H1 (cell line): Measurements from ENCODE around the gene LY9. TPM values are rescaled to one million over a fixed set of nuclear protein-coding genes. Genes with fewer than 3 reads are reported as not detected.

ENCODE experiments used
- CTCF ChIA-PET: fragments of 300-600 bp; sonication (Branson Sonifier 250); formaldehyde crosslinking; loops from one replicate; lab custom pipeline; 2021; ENCODE audit not compliant: partially characterized antibody; lab: Charles Lee
- POLR2A ChIA-PET: fragments of 300-600 bp; sonication (Branson Sonifier 250); formaldehyde crosslinking; loops from one replicate; lab custom pipeline; 2021; ENCODE audit warnings: inconsistent platforms; ENCODE audit not compliant: partially characterized antibody; lab: Charles Lee
- DNase-seq, 2 experiments: peaks; one replicate each; pipeline versions ENCODE4 v3.0.0 to v3.0.0-alpha.2; 2010 to 2022; ENCODE audit warnings: low spot score in 2 of 2, low read depth in 1 of 2, mixed read lengths in 1 of 2
- FAIRE-seq: peaks from 2 replicates; lab custom pipeline; 2011; peaks lifted over from hg19 to GRCh38; lab: Jason Lieb, UNC
- H2AFZ ChIP-seq: 2 replicates; pipeline ENCODE4 v1.8.1; 2012; ENCODE audit warnings: low read length, inconsistent platforms
- H2AK5ac ChIP-seq: 2 replicates; pipeline ENCODE4 v1.6.1; 2013; ENCODE audit warnings: low read depth, low read length
- H2BK120ac ChIP-seq: replicated peaks from 2 replicates; pipeline ENCODE3; 2013; ENCODE audit warnings: low read depth, low read length, inconsistent platforms
- H2BK12ac ChIP-seq: 2 replicates; pipeline ENCODE4 v1.6.1; 2013; ENCODE audit warnings: low read depth, low read length
- H2BK15ac ChIP-seq: 2 replicates; pipeline ENCODE4 v1.6.1; 2013; ENCODE audit warnings: low read length
- H2BK20ac ChIP-seq: 2 replicates; pipeline ENCODE4 v1.6.1; 2013; ENCODE audit warnings: low read length
- H2BK5ac ChIP-seq: 2 replicates; pipeline ENCODE4 v1.6.1; 2013; ENCODE audit warnings: low read depth, low read length
- H3K14ac ChIP-seq: 2 replicates; pipeline ENCODE4 v1.6.1; 2013; ENCODE audit warnings: inconsistent platforms; ENCODE audit not compliant: insufficient read length
- H3K18ac ChIP-seq: 2 replicates; pipeline ENCODE4 v1.6.1; 2013; ENCODE audit warnings: low read length; ENCODE audit errors: extremely low read depth
- H3K23ac ChIP-seq: 2 replicates; pipeline ENCODE4 v1.6.1; 2013; ENCODE audit warnings: inconsistent platforms; ENCODE audit not compliant: insufficient read length
- H3K23me2 ChIP-seq: 2 replicates; pipeline ENCODE4 v1.6.1; 2013; ENCODE audit warnings: low read depth, low read length
- H3K27ac ChIP-seq: 2 replicates; pipeline ENCODE4 v1.6.1; 2011; ENCODE audit warnings: low read depth, low read length, inconsistent platforms
- H3K27me3 ChIP-seq, 4 experiments: replicated peaks in 1 of 4; 1 replicate in 1 of 4; 2 replicates in 3 of 4; pipeline versions ENCODE4 v1.6.1 to v1.8.1; 2011 to 2013; ENCODE audit warnings: low read length in 3 of 4, mild to moderate bottlenecking in 3 of 4, inconsistent platforms in 2 of 4, mixed read lengths in 2 of 4, moderate library complexity in 1 of 4; ENCODE audit not compliant: control insufficient read depth in 3 of 4, insufficient read depth in 3 of 4; ENCODE audit errors: extremely low read depth in 1 of 4
- H3K36me3 ChIP-seq, 4 experiments: 2 replicates each; pipeline versions ENCODE4 v1.6.1 to v1.8.1; 2011 to 2013; ENCODE audit warnings: mild to moderate bottlenecking in 4 of 4, low read length in 3 of 4, moderate library complexity in 2 of 4, control low read depth in 1 of 4, inconsistent platforms in 1 of 4; ENCODE audit not compliant: insufficient read depth in 4 of 4, control insufficient read depth in 2 of 4
- H3K4ac ChIP-seq: replicated peaks from 2 replicates; pipeline ENCODE3; 2013; ENCODE audit warnings: low read length, low read depth, mixed read lengths, inconsistent platforms; ENCODE audit not compliant: insufficient read length
- H3K4me1 ChIP-seq, 4 experiments: replicated peaks in 1 of 4; 1 replicate in 1 of 4; 2 replicates in 3 of 4; pipeline versions ENCODE4 v1.6.1 to v1.8.1; 2011 to 2013; ENCODE audit warnings: low read length in 3 of 4, inconsistent platforms in 2 of 4, mixed read lengths in 1 of 4; ENCODE audit not compliant: insufficient read depth in 4 of 4, control insufficient read depth in 3 of 4
- H3K4me2 ChIP-seq, 2 experiments: 2 replicates each; pipeline versions ENCODE4 v1.6.1 to v1.8.1; 2011 to 2013; ENCODE audit warnings: low read depth in 2 of 2, low read length in 2 of 2, control low read depth in 1 of 2, inconsistent platforms in 1 of 2, mild to moderate bottlenecking in 1 of 2; ENCODE audit not compliant: insufficient read depth in 1 of 2
- H3K4me3 ChIP-seq, 4 experiments: fragments of 200-600, 300-600 bp in 1 of 4; sonication (generic), shearing (Covaris generic), sonication (Bioruptor Twin) in 1 of 4; 2 replicates each; pipeline versions ENCODE4 v1.5.1 to v1.8.1; 2011 to 2016; ENCODE audit warnings: low read length in 4 of 4, low read depth in 3 of 4, control low read depth in 2 of 4, inconsistent platforms in 2 of 4, mild to moderate bottlenecking in 2 of 4, mixed read lengths in 1 of 4, moderate library complexity in 1 of 4; ENCODE audit not compliant: insufficient read depth in 2 of 4; ENCODE audit errors: extremely low read depth in 1 of 4
- H3K56ac ChIP-seq: replicated peaks from 2 replicates; pipeline ENCODE3; 2013; ENCODE audit warnings: low read depth, mild to moderate bottlenecking, mixed read lengths, low read length, inconsistent platforms; ENCODE audit not compliant: insufficient read length
- H3K79me1 ChIP-seq: 2 replicates; pipeline ENCODE4 v1.6.1; 2013; ENCODE audit warnings: low read depth, low read length, control low read depth
- H3K79me2 ChIP-seq, 2 experiments: 2 replicates each; pipeline versions ENCODE4 v1.6.1 to v1.8.1; 2012 to 2013; ENCODE audit warnings: low read length in 2 of 2, mild to moderate bottlenecking in 2 of 2, inconsistent platforms in 1 of 2; ENCODE audit not compliant: insufficient read depth in 2 of 2, control insufficient read depth in 1 of 2
- H3K9ac ChIP-seq, 4 experiments: replicated peaks in 1 of 4; 1 replicate in 1 of 4; 2 replicates in 3 of 4; pipeline versions ENCODE4 v1.6.1 to v1.8.1; 2011 to 2013; ENCODE audit warnings: low read depth in 3 of 4, low read length in 3 of 4, control low read depth in 2 of 4, mild to moderate bottlenecking in 2 of 4, moderate library complexity in 2 of 4, inconsistent platforms in 1 of 4; ENCODE audit errors: extremely low read depth in 1 of 4
- H3K9me3 ChIP-seq, 2 experiments: 2 replicates each; pipeline versions ENCODE4 v1.6.1 to v1.8.1; 2012 to 2013; ENCODE audit warnings: mild to moderate bottlenecking in 2 of 2, moderate library complexity in 2 of 2, control low read depth in 1 of 2, inconsistent platforms in 1 of 2, low read depth in 1 of 2, low read length in 1 of 2, mixed read lengths in 1 of 2; ENCODE audit not compliant: insufficient read depth in 2 of 2
- H4K20me1 ChIP-seq, 2 experiments: replicated peaks in 1 of 2; 2 replicates each; pipeline versions ENCODE3 to v1.8.1; 2011 to 2013; ENCODE audit warnings: inconsistent platforms in 2 of 2, low read length in 2 of 2, mild to moderate bottlenecking in 1 of 2; ENCODE audit not compliant: insufficient read depth in 2 of 2, control insufficient read depth in 1 of 2
- H4K5ac ChIP-seq: 2 replicates; pipeline ENCODE4 v1.6.1; 2013; ENCODE audit warnings: low read length, low read depth, mixed read lengths, inconsistent platforms; ENCODE audit not compliant: insufficient read length
- H4K8ac ChIP-seq: 2 replicates; pipeline ENCODE4 v1.8.0; 2013; ENCODE audit warnings: mild to moderate bottlenecking, moderate library complexity, low read length, inconsistent platforms; ENCODE audit not compliant: insufficient read depth; ENCODE audit errors: extremely low read depth
- H4K91ac ChIP-seq: replicated peaks from 2 replicates; pipeline ENCODE3; 2013; ENCODE audit warnings: low read length, mixed read lengths, inconsistent platforms; ENCODE audit not compliant: insufficient read length
- EGR1 ChIP-seq: IDR thresholded peaks from 2 replicates; pipeline ENCODE4 v1.6.1; 2011; ENCODE audit warnings: low read depth, low read length, borderline replicate concordance
- FOSL1 ChIP-seq: IDR thresholded peaks from 2 replicates; pipeline ENCODE4 v1.6.1; 2011; ENCODE audit warnings: mild to moderate bottlenecking, low read depth, low read length, moderate library complexity; ENCODE audit not compliant: insufficient read depth
- HDAC6 ChIP-seq: IDR thresholded peaks from one replicate; pipeline ENCODE4 v1.7.1; 2012; ENCODE audit warnings: low read depth, mild to moderate bottlenecking, inconsistent platforms, low read length, moderate library complexity
- KDM4A ChIP-seq: IDR thresholded peaks from one replicate; pipeline ENCODE4 v1.7.1; 2012; ENCODE audit warnings: low read depth, mild to moderate bottlenecking, moderate library complexity, low read length, inconsistent platforms; ENCODE audit not compliant: severe bottlenecking
- NRF1 ChIP-seq: IDR thresholded peaks from 2 replicates; pipeline ENCODE4 v1.6.1; 2011; ENCODE audit warnings: mild to moderate bottlenecking, low read depth, low read length, improper control_type of control experiment
- POLR2A ChIP-seq, 2 experiments: IDR thresholded peaks; 1 replicate in 1 of 2; 2 replicates in 1 of 2; pipeline ENCODE4 v1.6.1; 2011; ENCODE audit warnings: low read depth in 2 of 2, low read length in 2 of 2, mild to moderate bottlenecking in 2 of 2; ENCODE audit errors: control extremely low read depth in 1 of 2
- POU5F1 ChIP-seq: IDR thresholded peaks from 2 replicates; pipeline ENCODE4 v1.6.1; 2011; ENCODE audit warnings: low read depth, mild to moderate bottlenecking, low read length, moderate library complexity
- RBBP5 ChIP-seq: IDR thresholded peaks from 2 replicates; pipeline ENCODE4 v1.7.1; 2012; ENCODE audit warnings: low read depth, mild to moderate bottlenecking, inconsistent platforms, low read length, moderate library complexity, borderline replicate concordance
- RFX5 ChIP-seq: IDR thresholded peaks from 2 replicates; pipeline ENCODE4 v1.6.1; 2011; ENCODE audit warnings: low read depth, low read length, improper control_type of control experiment, borderline replicate concordance
- RXRA ChIP-seq: IDR thresholded peaks from 2 replicates; pipeline ENCODE4 v1.6.1; 2011; ENCODE audit warnings: low read depth, mild to moderate bottlenecking, low read length, moderate library complexity; ENCODE audit not compliant: insufficient read depth
- SUZ12 ChIP-seq: fragments of 200-600 bp; sonication (generic); IDR thresholded peaks from 2 replicates; pipeline ENCODE4 v1.6.1; 2012; ENCODE audit warnings: mild to moderate bottlenecking, inconsistent platforms, low read length, moderate library complexity, mixed read lengths
- WGBS, 2 experiments: shearing (Covaris generic) in 1 of 2; methylation state at CpG; one replicate each; pipeline versions ENCODE4 v1.1.6 to v1.1.7; 2013 to 2015; ENCODE audit warnings: low lambda C conversion rate in 2 of 2, mixed read lengths in 2 of 2, inconsistent platforms in 1 of 2, low coverage in 1 of 2, missing lambda C conversion rate in 1 of 2; ENCODE audit not compliant: insufficient replicate concordance in 2 of 2, insufficient coverage in 1 of 2, insufficient read length in 1 of 2; ENCODE audit errors: extremely low coverage in 1 of 2, missing lambda C conversion rate in 1 of 2; 5-methylcytosine and 5-hydroxymethylcytosine counted together
- polyA plus RNA-seq, 7 experiments: library from polyadenylated mRNA; depleted of rRNA in 3 of 7; stranded (reverse) in 5 of 7; unstranded in 2 of 7; fragments of >200 nt in 5 of 7; fragments of 200-250 nt in 2 of 7; gene quantifications; 1 replicate in 5 of 7; 2 replicates in 1 of 7; 4 replicates in 1 of 7; pipeline versions ENCODE4 v1.2.1 to v1.2.3, GENCODE V29; 2011 to 2013; ENCODE audit warnings: missing spikeins in 2 of 7, mixed read lengths in 2 of 7
- total RNA-seq: library from RNA; stranded (reverse); fragmentation: NEBNext Ultra II Directional; extraction: Animal tissue kit (Norgen Biotek cat#: 25700); gene quantifications from 2 replicates; pipeline ENCODE4 v1.2.1, GENCODE V29; 2021
- TF ChIP-seq, protein P1 (sequence below): IDR thresholded peaks from 2 replicates; pipeline ENCODE4 v1.6.1; 2012; ENCODE audit warnings: inconsistent platforms

The LY9 gene
- total and polyA plus RNA-seq, 2 of the 8 experiments (the other 6 are each of a cell fraction or from before 2014, with no cell fraction given), result not detected

DNA sequence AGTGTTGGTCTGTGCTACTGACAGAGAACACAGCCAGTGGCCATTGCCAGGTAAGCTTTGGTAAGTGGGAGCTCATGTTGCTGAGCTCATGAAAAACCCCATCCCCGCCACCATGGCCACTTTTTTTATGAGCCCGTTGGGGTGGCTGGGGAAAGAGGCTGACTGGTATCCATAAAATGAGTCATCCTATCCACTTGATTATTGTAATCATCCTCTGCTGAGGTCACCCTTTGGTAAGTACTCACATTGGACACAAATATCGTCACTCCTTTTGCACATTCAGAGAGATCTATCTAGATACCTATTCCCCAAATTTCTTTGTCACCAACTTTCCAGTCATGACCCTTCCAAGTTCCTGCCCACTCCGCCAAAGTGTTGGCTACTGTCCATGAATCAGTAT is 34.9 kb upstream of the LY9 start:
- Histone ChIP-seq H3K36me3 (no peaks in the 10 kb centered on the region), H3K27ac (no peak overlapping the region), H4K8ac (no peak overlapping the region), H2AFZ (no peak overlapping the region), H3K4me1 (no peaks in the 10 kb centered on the region), H3K23me2 (no peaks in the 10 kb centered on the region), H2AK5ac (no peak overlapping the region), H4K91ac (no peak overlapping the region), H3K9me3 (no peaks in the 10 kb centered on the region), H3K79me1 (no peaks in the 10 kb centered on the region), H4K5ac (no peak overlapping the region), H2BK5ac (no peak overlapping the region), H2BK15ac (no peak overlapping the region), H3K23ac (no peak overlapping the region), H3K79me2 (no peaks in the 10 kb centered on the region), H3K4ac (no peak overlapping the region), H3K4me3 (no peak overlapping the region), H3K9ac (no peak overlapping the region), H2BK120ac (no peak overlapping the region), H3K14ac (no peak overlapping the region), H4K20me1 (no peaks in the 10 kb centered on the region), H3K27me3 (no peaks in the 10 kb centered on the region), H3K18ac (no peak overlapping the region), H3K4me2 (no peak overlapping the region), H3K56ac (no peak overlapping the region), H2BK20ac (no peak overlapping the region), H2BK12ac (no peak overlapping the region)
- TF ChIP-seq SUZ12, result no peak
- no peak for TF ChIP-seq RFX5
- TF ChIP-seq NRF1, result no peak
- TF ChIP-seq FOSL1, result no peak
- no peak for TF ChIP-seq POU5F1
- TF ChIP-seq, protein P1, sequence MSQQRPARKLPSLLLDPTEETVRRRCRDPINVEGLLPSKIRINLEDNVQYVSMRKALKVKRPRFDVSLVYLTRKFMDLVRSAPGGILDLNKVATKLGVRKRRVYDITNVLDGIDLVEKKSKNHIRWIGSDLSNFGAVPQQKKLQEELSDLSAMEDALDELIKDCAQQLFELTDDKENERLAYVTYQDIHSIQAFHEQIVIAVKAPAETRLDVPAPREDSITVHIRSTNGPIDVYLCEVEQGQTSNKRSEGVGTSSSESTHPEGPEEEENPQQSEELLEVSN, result no peak
- TF ChIP-seq KDM4A, result no peak
- no peak for TF ChIP-seq HDAC6
- no peak for TF ChIP-seq EGR1
- no peak for TF ChIP-seq POLR2A (IDR thresholded peaks at IDR 0.05; ENCODE audit: control extremely low read depth in 1 of 2, low read depth in 2 of 2, low read length in 2 of 2)
- TF ChIP-seq RBBP5, result no peak
- no peak for TF ChIP-seq RXRA
- POLR2A ChIA-PET, result no interaction called here
- no peak for DNase-seq
- FAIRE-seq, result no peak
- WGBS, 2 experiments, result 93% methylated on average over 4 of the region's 4 CpGs; no CpG with 5 or more reads in 1 of the 2 experiments
- CTCF ChIA-PET, result interaction anchor here (0.6 to 11.9 kb wide), 7 partner anchors 9 to 193 kb away, joined by 3 to 141 read pairs (median 3); partner anchors contain the start of gene ITLN2
